DND-41 (cell line): ENCODE results near the gene FGFBP3.

ENCODE experiments used
- EZH2 ChIP-seq: IDR thresholded peaks from 3 replicates; pipeline ENCODE4 v1.6.1; 2012; ENCODE audit warnings: borderline replicate concordance, low read depth, mild to moderate bottlenecking, moderate library complexity, low read length, inconsistent platforms; ENCODE audit not compliant: severe bottlenecking
- TF ChIP-seq, protein P1 (sequence below): IDR thresholded peaks from 2 replicates; pipeline ENCODE4 v1.5.1; 2012; ENCODE audit warnings: borderline replicate concordance, low read length, moderate library complexity, mild to moderate bottlenecking; ENCODE audit not compliant: poor library complexity, severe bottlenecking; ENCODE audit errors: extremely low read depth

DNA sequence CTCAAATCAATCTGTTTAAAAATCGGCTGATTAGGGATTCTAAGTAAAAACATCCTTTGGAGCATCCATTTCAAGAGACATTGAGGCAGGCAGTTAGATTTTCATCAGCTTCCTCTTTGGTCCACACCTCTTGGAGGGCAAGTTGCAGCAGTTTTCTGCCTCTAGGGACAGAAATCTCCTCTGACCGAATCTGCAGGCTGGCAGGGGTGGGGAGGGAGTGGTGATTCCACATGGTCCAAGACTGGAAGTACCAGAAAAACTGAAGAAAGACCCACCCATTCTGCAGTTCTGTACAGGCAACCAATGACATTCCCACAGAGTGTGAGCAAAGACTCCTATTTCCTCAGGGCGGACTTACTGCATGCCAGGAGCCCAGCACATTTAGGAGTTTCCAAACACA is 29.0 kb downstream of the FGFBP3 start:
- no peak for TF ChIP-seq EZH2
- TF ChIP-seq, protein P1, sequence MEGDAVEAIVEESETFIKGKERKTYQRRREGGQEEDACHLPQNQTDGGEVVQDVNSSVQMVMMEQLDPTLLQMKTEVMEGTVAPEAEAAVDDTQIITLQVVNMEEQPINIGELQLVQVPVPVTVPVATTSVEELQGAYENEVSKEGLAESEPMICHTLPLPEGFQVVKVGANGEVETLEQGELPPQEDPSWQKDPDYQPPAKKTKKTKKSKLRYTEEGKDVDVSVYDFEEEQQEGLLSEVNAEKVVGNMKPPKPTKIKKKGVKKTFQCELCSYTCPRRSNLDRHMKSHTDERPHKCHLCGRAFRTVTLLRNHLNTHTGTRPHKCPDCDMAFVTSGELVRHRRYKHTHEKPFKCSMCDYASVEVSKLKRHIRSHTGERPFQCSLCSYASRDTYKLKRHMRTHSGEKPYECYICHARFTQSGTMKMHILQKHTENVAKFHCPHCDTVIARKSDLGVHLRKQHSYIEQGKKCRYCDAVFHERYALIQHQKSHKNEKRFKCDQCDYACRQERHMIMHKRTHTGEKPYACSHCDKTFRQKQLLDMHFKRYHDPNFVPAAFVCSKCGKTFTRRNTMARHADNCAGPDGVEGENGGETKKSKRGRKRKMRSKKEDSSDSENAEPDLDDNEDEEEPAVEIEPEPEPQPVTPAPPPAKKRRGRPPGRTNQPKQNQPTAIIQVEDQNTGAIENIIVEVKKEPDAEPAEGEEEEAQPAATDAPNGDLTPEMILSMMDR: no peak
